ENCODE measurements around the gene GLB1L. TPM values are rescaled to one million over a fixed set of nuclear protein-coding genes. Genes with fewer than 3 reads are reported as not detected.

The GLB1L gene
- total RNA-seq, 2 experiments from 2014 or later, result 2.1 TPM

DNA sequence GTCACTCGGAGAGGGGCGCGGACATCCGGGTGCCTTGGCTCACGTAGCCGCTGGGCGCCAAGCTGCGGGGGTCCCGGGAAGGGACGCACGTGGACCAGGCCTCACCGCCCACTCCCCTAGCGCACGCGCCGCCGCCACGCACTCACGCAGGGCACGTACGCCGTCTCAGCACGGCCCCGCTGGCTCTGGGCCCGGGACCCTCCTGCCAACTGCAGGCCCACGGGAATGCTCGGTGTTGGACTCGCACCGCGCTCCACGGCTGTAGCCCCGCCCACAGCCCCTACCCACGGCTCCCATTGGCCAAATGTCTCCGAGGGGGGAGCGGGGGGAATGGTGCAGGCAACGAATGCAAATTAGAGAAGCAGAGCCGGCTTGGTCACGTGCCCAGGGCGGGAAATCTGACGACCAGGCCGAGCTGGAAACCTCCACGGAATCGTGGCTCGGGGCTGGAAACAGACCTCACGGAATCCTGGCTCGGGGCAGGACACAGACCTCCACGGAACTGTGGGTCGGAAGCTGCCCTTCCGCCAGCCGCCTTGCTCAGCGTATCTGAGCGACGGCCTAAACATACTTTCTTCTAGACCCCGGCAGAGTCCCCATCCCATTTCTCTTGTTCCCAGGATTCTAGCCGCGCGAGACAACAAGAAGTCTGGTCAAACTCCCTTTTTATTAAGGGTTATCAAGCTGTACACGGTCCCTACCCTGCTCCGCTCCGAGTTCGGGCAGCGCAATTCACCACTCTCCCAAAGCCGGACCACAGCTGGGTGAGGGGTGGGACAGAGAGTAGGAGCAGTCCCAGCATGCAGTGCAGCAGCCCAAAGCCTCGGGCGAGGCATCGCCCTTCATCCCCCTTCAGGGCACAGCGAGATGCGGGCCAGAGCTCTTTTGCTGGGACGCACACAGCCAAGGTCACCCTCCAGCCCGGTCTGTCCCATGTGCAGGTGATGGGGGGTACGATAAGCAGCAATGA, 26.2 kb downstream of the GLB1L start, which contains the start of gene ABCB6:
Gene ABCB6 (minus strand): TSS at position 227 of the 970 bp plus-strand sequence. CDS start 285 bp downstream, outside the sequence.
- Mint-ChIP-seq H3K36me3 (ENCODE audit: low read depth) (peaks cover 24% of the 10 kb centered on the region), H3K4me3 (peak within 1 kb of the TSS; percentile 78), H3K4me1 (ENCODE audit: low read depth) (peaks cover 25% of the 10 kb centered on the region), H3K9me3 (no peaks in the 10 kb centered on the region), H3K27me3 (ENCODE audit: low read depth) (no peaks in the 10 kb centered on the region), H3K27ac (peak within 1 kb of the TSS; percentile 56)
- peak; percentile 89 for DNase-seq
- intact Hi-C loops (cut with micrococcal nuclease), result loop anchor here (1.0 to 2.0 kb wide), 8 partner anchors 10 to 168 kb away; partner anchors contain the start of genes ANKZF1, ATG9A, DNAJB2 and DNPEP
- CTCF ChIA-PET, result interaction anchor here (0.9 to 1.4 kb wide), 4 partner anchors 10 to 74 kb away, joined by 3 to 4 read pairs (median 4); partner anchors contain the start of gene ATG9A

DNA sequence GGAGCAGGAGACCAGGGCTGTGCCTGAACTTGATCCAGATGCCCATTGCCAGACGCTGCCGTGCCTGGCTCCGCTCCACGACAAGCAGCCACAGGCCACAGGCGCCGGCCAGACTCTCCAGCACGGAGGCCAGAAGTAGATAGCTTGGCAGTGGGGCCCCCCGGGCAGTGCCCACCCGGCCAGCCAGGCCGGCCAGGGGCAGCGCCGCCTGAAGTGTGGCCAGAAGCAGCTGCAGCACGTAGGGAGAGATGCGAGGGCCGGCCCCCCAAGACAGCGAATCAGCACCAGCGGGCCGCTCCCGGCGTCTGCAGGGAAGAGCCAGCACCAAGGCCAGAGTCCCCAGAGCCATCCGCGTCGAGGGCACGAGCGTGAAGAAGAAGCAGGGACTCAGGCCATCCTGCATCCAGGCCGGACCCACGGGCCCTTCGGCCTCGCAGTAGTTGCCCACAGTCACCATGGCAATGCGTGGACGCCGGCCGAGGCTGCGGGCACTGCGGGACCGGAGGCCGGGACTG, 27.0 kb downstream of the GLB1L start:
- peak; percentile 22 for DNase-seq
- peak overlapping the region; percentile 78 for H3K4me3 Mint-ChIP-seq
- H3K27me3 Mint-ChIP-seq (ENCODE audit: low read depth), result no peaks in the 10 kb centered on the region
- peak overlapping the region; percentile 56 for H3K27ac Mint-ChIP-seq
- H3K9me3 Mint-ChIP-seq, result no peaks in the 10 kb centered on the region
- H3K4me1 Mint-ChIP-seq (ENCODE audit: low read depth), result peaks cover 25% of the 10 kb centered on the region
- CTCF ChIA-PET, result interaction anchor here (0.9 to 1.4 kb wide), 5 partner anchors 29 to 75 kb away, joined by 3 to 5 read pairs (median 4); no protein-coding TSS in a partner anchor
- intact Hi-C loops (cut with micrococcal nuclease), result loop anchor here (1.0 to 2.0 kb wide), 3 partner anchors 11 to 169 kb away; partner anchors contain the start of genes ANKZF1, ATG9A and DNPEP
- H3K36me3 Mint-ChIP-seq (ENCODE audit: low read depth), result peaks cover 19% of the 10 kb centered on the region

- CTCF ChIA-PET, result interaction anchor here (0.6 to 1.7 kb wide), 7 partner anchors 12 to 990 kb away, joined by 3 to 5 read pairs (median 3); no protein-coding TSS in a partner anchor
- H3K27me3 Mint-ChIP-seq (ENCODE audit: low read depth), result no peaks in the 10 kb centered on the region
- peaks cover 25% of the 10 kb centered on the region for H3K4me1 Mint-ChIP-seq (ENCODE audit: low read depth)
- no peak overlapping the region for H3K4me3 Mint-ChIP-seq
- intact Hi-C loops (cut with micrococcal nuclease), result no loop called here
- no peak overlapping the region for H3K27ac Mint-ChIP-seq
- peaks cover 18% of the 10 kb centered on the region for H3K36me3 Mint-ChIP-seq (ENCODE audit: low read depth)
- DNase-seq, result no peak
- no peaks in the 10 kb centered on the region for H3K9me3 Mint-ChIP-seq
Observed at GRCh38 chr2:219216535-219216915, 28.7 kb downstream of the GLB1L start.

- intact Hi-C loops (cut with micrococcal nuclease), result no loop called here
- Mint-ChIP-seq H3K27ac (peak overlapping the region; percentile 30), H3K36me3 (ENCODE audit: low read depth) (peaks cover 16% of the 10 kb centered on the region), H3K4me1 (ENCODE audit: low read depth) (peaks cover 28% of the 10 kb centered on the region), H3K27me3 (ENCODE audit: low read depth) (no peaks in the 10 kb centered on the region), H3K9me3 (no peaks in the 10 kb centered on the region), H3K4me3 (no peak overlapping the region)
- DNase-seq, result no peak
- CTCF ChIA-PET, result interaction anchor here (0.5 to 1.7 kb wide), 6 partner anchors 45 to 79 kb away, joined by 3 to 5 read pairs (median 4); no protein-coding TSS in a partner anchor
Observed at GRCh38 chr2:219215871-219216534, 29.2 kb downstream of the GLB1L start.

DNA sequence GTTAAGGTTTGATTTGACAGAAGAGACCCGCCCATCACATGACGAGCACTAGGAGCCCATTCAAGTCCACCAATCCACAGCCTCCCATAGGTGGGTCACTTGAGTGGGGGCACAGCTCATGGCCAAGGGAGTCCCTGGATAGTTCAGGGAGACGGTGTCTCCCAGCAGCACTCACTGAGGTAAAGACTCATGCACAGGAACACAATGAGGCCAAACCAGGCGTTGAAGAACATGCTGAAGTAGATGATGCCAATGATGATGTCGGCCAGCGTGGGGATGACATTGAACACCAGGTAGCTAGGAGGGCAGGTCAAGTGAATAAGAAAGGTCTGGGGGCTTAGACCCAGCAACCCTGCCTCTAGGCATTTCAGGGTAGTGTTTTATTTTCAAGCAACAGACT, 30.5 kb downstream of the GLB1L start:
- Mint-ChIP-seq H3K36me3 (ENCODE audit: low read depth) (peaks cover 16% of the 10 kb centered on the region), H3K4me3 (no peak overlapping the region), H3K4me1 (ENCODE audit: low read depth) (peaks cover 33% of the 10 kb centered on the region), H3K9me3 (no peaks in the 10 kb centered on the region), H3K27ac (no peak overlapping the region), H3K27me3 (ENCODE audit: low read depth) (no peaks in the 10 kb centered on the region)
- CTCF ChIA-PET, result interaction anchor here (1.0 kb wide), 1 partner anchor 43 kb away, joined by 3 read pairs; no protein-coding TSS in a partner anchor
- no peak for DNase-seq
- intact Hi-C loops (cut with micrococcal nuclease), result no loop called here

DNA sequence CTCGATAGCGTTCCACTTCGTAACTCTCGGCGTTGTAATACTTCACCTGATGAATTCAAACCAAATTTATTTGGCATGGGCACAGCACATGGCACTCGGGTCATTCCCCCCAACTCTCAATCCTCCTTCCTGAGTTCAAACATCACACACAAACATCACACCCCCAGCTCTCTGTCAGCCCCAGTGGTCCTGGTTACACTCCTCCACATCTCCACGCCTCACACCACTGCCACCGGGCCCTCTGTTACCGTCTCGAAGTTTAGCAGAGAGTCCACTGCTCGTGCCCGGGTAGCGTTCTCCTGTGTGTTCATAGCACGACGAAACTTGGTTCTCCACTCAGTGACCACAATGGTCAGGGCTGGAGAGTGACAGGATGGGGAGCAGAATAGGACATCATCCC, 31.1 kb downstream of the GLB1L start:
- no peak for DNase-seq
- Mint-ChIP-seq H3K27me3 (ENCODE audit: low read depth) (no peaks in the 10 kb centered on the region), H3K27ac (no peak overlapping the region), H3K4me1 (ENCODE audit: low read depth) (peaks cover 33% of the 10 kb centered on the region), H3K4me3 (no peak overlapping the region), H3K36me3 (ENCODE audit: low read depth) (peaks cover 12% of the 10 kb centered on the region), H3K9me3 (no peaks in the 10 kb centered on the region)
- CTCF ChIA-PET, result interaction anchor here (1.6 kb wide), 1 partner anchor 81 kb away, joined by 8 read pairs; no protein-coding TSS in a partner anchor
- intact Hi-C loops (cut with micrococcal nuclease), result no loop called here

DNA sequence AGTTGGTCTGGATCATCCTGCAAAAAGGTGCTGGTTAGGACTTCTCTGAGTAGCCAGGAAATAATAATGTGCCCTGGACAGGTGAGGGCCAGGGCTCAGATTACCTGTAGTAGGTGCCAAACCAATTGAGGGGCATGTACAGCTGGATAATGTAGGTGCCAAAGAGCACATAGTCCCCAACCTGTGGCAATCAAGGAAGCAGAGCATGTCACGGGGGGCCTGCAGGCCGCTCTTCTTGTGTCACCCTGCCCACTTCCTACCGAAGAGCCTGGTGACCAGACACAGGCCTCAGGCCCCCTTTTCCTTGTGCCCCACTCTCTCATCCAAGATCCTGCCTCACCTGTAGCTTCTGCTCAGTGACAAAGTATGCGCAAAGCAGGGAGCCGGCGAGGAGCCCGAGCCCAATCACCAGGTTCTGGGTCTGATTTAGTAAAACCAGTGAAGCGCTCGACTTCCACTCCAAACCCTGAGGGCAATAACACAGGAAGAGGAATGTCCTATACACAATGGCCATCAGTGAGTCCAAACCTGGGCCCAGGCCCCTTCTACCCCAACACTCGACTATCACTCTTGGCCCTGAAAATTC, 31.7 kb downstream of the GLB1L start:
- H3K4me3 Mint-ChIP-seq, result no peak overlapping the region
- H3K36me3 Mint-ChIP-seq (ENCODE audit: low read depth), result peaks cover 14% of the 10 kb centered on the region
- no peaks in the 10 kb centered on the region for H3K9me3 Mint-ChIP-seq
- H3K4me1 Mint-ChIP-seq (ENCODE audit: low read depth), result peaks cover 36% of the 10 kb centered on the region
- CTCF ChIA-PET, result interaction anchor here (1.0 to 3.1 kb wide), 3 partner anchors 43 to 81 kb away, joined by 4 to 16 read pairs (median 8); partner anchors contain the start of gene SLC23A3
- H3K27ac Mint-ChIP-seq, result no peak overlapping the region
- intact Hi-C loops (cut with micrococcal nuclease), result no loop called here
- no peaks in the 10 kb centered on the region for H3K27me3 Mint-ChIP-seq (ENCODE audit: low read depth)
- DNase-seq, result no peak

GRCh38 chr2:219213026-219213415, 32.2 kb downstream of the GLB1L start:
- H3K4me3 Mint-ChIP-seq, result no peak overlapping the region
- DNase-seq, result no peak
- no peak overlapping the region for H3K27ac Mint-ChIP-seq
- H3K36me3 Mint-ChIP-seq (ENCODE audit: low read depth), result peaks cover 19% of the 10 kb centered on the region
- CTCF ChIA-PET, result interaction anchor here (1.0 to 3.1 kb wide), 3 partner anchors 42 to 82 kb away, joined by 4 to 16 read pairs (median 8); partner anchors contain the start of gene SLC23A3
- H3K4me1 Mint-ChIP-seq (ENCODE audit: low read depth), result peaks cover 39% of the 10 kb centered on the region
- H3K27me3 Mint-ChIP-seq (ENCODE audit: low read depth), result no peaks in the 10 kb centered on the region
- intact Hi-C loops (cut with micrococcal nuclease), result no loop called here
- H3K9me3 Mint-ChIP-seq, result no peaks in the 10 kb centered on the region

GRCh38 chr2:219210886-219211362, 34.3 kb downstream of the GLB1L start:
- Mint-ChIP-seq H3K27me3 (ENCODE audit: low read depth) (no peaks in the 10 kb centered on the region), H3K36me3 (ENCODE audit: low read depth) (peaks cover 18% of the 10 kb centered on the region), H3K4me3 (no peak overlapping the region), H3K4me1 (ENCODE audit: low read depth) (peaks cover 33% of the 10 kb centered on the region), H3K9me3 (no peaks in the 10 kb centered on the region), H3K27ac (peak overlapping the region; percentile 67)
- intact Hi-C loops (cut with micrococcal nuclease), result loop anchor here (1.0 kb wide), 2 partner anchors 40 to 51 kb away; partner anchors contain the start of gene NHEJ1
- CTCF ChIA-PET, result interaction anchor here (1.0 to 3.1 kb wide), 6 partner anchors 16 to 52 kb away, joined by 4 to 16 read pairs (median 8); partner anchors contain the start of genes ANKZF1, ATG9A, CNPPD1 and SLC23A3
- no peak for DNase-seq

DNA sequence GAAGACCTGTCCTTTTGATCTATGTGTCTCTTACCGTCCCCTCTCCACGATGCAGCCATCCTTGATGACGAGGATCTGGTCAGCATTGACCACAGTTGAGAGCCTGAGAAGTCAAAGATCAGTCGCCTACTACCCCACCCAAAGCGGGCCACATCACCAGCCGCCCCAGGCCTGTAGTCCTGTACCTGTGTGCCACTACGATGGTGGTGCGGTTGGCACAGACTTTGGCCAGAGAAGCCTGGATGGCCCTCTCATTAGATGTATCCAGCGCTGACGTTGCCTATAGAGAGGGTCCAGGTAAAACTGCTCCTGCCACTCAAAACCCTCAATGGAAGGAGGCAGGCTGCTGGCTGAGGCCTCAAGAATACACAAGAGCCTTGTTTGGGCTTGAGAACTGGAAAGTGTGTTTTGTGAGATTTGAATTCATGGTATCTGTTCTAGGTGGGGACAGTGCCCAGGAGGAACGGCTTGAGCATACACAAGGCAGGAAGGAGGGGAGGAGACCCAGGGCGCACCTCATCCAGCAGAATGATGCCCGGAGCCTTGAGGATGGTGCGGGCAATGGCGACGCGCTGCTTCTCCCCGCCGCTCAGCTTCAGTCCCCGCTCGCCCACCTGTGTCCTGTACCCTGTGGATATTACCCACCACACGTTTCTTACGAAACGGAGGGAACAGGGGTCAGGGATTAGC, 34.9 kb downstream of the GLB1L start:
- intact Hi-C loops (cut with micrococcal nuclease), result no loop called here
- Mint-ChIP-seq H3K4me3 (no peak overlapping the region), H3K36me3 (ENCODE audit: low read depth) (peaks cover 18% of the 10 kb centered on the region), H3K9me3 (no peaks in the 10 kb centered on the region), H3K4me1 (ENCODE audit: low read depth) (peaks cover 32% of the 10 kb centered on the region), H3K27ac (no peak overlapping the region), H3K27me3 (ENCODE audit: low read depth) (no peaks in the 10 kb centered on the region)
- DNase-seq, result no peak
- CTCF ChIA-PET, result interaction anchor here (0.5 to 2.1 kb wide), 2 partner anchors 34 to 39 kb away, joined by 3 to 7 read pairs; partner anchors contain the start of gene CNPPD1

All from activated naive CD4-positive, alpha-beta T cell treated with anti-CD3 and anti-CD28 coated beads for 36 hours (primary cell).